AG10803 (cell line): Measurements from ENCODE around the gene ZNF134.

Source experiments
- DNase-seq: peaks from one replicate; pipeline ENCODE4 v3.0.0; 2010; ENCODE audit warnings: low read depth
- H3K4me3 ChIP-seq: 2 replicates; pipeline ENCODE4 v1.5.1; 2011; ENCODE audit warnings: mild to moderate bottlenecking, low read length, control low read depth
- CTCF ChIP-seq: conservative IDR thresholded peaks from 2 replicates; pipeline ENCODE4 v1.5.1; 2011; ENCODE audit warnings: mild to moderate bottlenecking, low read length, control low read depth, inconsistent platforms

ZNF134 gene

GRCh38 chr19:57611113-57611512 lies 2.9 kb upstream of the ZNF134 start:
- no peak overlapping the region for H3K4me3 ChIP-seq
- no peak for DNase-seq
- TF ChIP-seq CTCF = no peak

GRCh38 chr19:57615346-57615745 lies 1.3 kb downstream of the ZNF134 start:
- TF ChIP-seq CTCF = no peak
- peak overlapping the region; percentile 97 for H3K4me3 ChIP-seq
- DNase-seq = no peak

- TF ChIP-seq CTCF = no peak
- H3K4me3 ChIP-seq = no peak overlapping the region
- DNase-seq = no peak
Measured at GRCh38 chr19:57620673-57621348, 6.8 kb downstream of the ZNF134 start.

GRCh38 chr19:57623091-57623490 lies 9.0 kb downstream of the ZNF134 start:
- H3K4me3 ChIP-seq = no peak overlapping the region
- no peak for TF ChIP-seq CTCF
- DNase-seq = no peak

- peak within 1 kb of the TSS; percentile 84 for H3K4me3 ChIP-seq
- DNase-seq = peak; percentile 91
- no peak for TF ChIP-seq CTCF
Measured at GRCh38 chr19:57632987-57633831, 19.2 kb downstream of the ZNF134 start, which contains the start of gene ZNF211. Gene ZNF211, plus strand, starts transcription at chr19:57633168. Its CDS starts 179 bp downstream, at chr19:57633347.

- DNase-seq = no peak
- peak overlapping the region; percentile 84 for H3K4me3 ChIP-seq
- TF ChIP-seq CTCF = no peak
Measured at GRCh38 chr19:57633832-57634131, 19.7 kb downstream of the ZNF134 start.

- H3K4me3 ChIP-seq = no peak overlapping the region
- no peak for DNase-seq
- no peak for TF ChIP-seq CTCF
Measured at GRCh38 chr19:57637379-57637778, 23.3 kb downstream of the ZNF134 start.
